GM12864 (cell line): ENCODE measurements around the gene RAF1.

Experiments used
- DNase-seq: peaks from one replicate; pipeline ENCODE4 v3.0.0-alpha.2; 2011; ENCODE audit warnings: low read depth
- H3K4me3 ChIP-seq: 2 replicates; pipeline ENCODE4 v1.5.1; 2011; ENCODE audit warnings: mild to moderate bottlenecking, low read depth, low read length, control low read depth
- TF ChIP-seq, protein P1 (sequence below): IDR thresholded peaks from 2 replicates; pipeline ENCODE4 v1.5.1; 2011; ENCODE audit warnings: low read depth, mild to moderate bottlenecking, moderate library complexity, low read length, control low read depth, inconsistent platforms; ENCODE audit errors: missing control alignments

Gene RAF1

DNA sequence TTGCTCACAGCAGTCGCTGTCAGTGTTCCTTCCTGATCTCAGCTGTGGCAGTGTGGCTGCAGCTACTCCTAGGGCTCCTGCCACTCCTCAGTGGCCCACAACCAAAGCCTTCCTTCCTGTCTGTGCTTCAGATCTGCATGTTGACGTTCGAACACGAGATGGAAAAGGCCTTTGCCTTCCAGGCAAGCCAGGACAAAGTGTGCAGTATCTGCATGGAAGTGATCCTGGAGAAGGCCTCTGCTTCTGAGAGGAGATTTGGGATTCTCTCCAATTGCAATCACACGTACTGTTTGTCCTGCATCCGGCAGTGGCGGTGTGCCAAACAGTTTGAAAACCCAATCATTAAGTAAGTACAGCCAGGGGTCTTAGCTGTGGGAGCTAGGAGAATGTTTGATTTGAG is 89.3 kb downstream of the RAF1 start:
- no peak for DNase-seq
- no peak overlapping the region for H3K4me3 ChIP-seq
- TF ChIP-seq, protein P1, sequence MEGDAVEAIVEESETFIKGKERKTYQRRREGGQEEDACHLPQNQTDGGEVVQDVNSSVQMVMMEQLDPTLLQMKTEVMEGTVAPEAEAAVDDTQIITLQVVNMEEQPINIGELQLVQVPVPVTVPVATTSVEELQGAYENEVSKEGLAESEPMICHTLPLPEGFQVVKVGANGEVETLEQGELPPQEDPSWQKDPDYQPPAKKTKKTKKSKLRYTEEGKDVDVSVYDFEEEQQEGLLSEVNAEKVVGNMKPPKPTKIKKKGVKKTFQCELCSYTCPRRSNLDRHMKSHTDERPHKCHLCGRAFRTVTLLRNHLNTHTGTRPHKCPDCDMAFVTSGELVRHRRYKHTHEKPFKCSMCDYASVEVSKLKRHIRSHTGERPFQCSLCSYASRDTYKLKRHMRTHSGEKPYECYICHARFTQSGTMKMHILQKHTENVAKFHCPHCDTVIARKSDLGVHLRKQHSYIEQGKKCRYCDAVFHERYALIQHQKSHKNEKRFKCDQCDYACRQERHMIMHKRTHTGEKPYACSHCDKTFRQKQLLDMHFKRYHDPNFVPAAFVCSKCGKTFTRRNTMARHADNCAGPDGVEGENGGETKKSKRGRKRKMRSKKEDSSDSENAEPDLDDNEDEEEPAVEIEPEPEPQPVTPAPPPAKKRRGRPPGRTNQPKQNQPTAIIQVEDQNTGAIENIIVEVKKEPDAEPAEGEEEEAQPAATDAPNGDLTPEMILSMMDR, result no peak

DNA sequence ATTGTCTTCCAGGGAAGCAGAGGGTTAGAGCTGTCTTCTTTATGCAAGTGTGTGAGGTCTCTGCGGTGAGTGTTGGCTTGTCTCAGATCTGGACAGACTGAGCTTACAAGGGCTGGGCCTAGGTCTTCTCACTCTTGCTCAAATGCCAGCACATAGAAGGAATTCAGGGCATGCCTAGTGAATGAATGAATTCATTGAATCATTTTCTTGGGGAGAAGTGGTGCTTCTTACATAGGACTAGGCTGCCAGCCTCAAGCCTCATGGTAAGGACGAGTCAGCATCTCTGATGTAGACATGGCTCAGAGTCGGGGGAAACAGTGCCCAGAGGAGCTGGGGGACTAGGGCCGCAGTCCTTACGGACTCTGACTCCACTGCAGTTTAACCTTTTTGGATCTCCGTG is 89.8 kb downstream of the RAF1 start:
- TF ChIP-seq, protein P1, result no peak
- H3K4me3 ChIP-seq, result no peak overlapping the region

DNA sequence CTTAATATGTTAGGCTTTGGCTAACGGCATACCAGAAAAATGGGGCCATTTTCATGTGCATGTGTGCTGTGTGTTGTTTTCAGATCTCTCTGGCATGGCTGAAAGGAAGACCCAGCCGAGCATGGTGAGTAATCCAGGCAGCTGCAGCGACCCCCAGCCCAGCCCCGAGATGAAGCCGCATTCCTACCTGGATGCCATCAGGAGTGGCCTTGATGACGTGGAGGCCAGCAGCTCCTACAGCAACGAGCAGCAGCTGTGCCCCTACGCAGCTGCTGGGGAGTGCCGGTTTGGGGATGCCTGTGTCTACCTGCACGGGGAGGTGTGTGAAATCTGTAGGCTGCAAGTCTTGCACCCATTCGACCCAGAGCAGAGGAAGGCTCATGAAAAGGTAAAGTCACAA is 91.9 kb downstream of the RAF1 start:
- TF ChIP-seq, protein P1, result no peak
- DNase-seq, result no peak

More for the DNA sequence above, 89.8 kb downstream of the RAF1 start:
- DNase-seq, result no peak

DNA sequence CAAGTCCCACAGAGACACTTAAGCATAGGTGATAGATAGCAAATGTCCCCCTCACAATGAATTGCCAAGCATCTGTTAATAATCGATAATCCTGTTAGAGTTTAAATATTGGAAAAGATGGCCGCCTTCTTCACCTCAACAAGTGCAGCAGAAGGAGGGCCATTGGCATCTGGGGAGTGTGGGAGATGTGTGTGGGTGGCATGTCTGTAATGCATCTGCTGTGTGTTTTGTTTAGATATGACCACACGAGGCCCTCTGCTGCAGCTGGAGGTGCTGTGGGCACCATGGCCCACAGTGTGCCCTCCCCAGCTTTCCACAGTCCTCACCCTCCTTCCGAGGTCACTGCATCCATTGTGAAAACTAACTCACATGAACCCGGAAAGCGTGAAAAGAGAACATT is 94.1 kb downstream of the RAF1 start:
- no peak for DNase-seq
- H3K4me3 ChIP-seq, result no peak overlapping the region
- TF ChIP-seq, protein P1, result no peak

More for the DNA sequence above, 91.9 kb downstream of the RAF1 start:
- H3K4me3 ChIP-seq, result no peak overlapping the region

DNA sequence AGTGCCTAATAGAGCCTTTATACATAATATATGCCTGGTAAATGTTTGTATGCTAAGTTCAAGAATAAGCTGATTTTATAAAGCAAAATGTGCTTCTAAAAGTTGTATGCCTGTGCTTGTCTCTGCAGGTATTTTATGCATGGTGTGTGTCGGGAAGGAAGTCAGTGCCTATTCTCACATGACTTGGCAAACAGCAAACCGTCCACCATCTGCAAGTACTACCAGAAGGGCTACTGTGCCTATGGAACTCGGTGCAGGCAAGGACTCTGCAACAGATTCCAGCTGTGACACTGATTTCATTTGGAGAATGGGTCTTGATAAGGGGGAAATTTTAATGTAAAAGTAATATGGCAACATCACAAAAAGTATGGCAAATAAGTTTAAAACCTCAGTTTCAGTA is 95.2 kb downstream of the RAF1 start:
- DNase-seq, result no peak
- H3K4me3 ChIP-seq, result no peak overlapping the region
- TF ChIP-seq, protein P1, result no peak

DNA sequence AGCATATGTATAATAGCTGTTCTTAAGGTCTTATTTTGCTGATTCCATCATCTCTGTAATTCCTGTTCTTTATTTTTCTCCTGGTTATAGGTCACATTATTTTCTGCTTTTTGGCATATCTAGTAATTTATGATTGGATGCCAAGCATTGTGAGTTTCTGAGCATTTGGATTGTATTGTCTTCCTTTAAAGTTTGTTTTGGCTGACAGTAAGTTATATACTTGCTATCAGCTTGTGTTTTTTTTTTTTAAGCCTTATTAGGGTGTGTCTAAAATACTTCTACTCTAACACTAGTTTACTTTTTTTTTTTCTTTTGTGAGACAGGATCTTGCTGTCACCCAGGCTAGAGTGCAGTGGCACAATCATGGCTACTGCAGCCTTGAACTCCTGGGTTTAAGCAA is 96.9 kb downstream of the RAF1 start:
- no peak overlapping the region for H3K4me3 ChIP-seq
- TF ChIP-seq, protein P1, result no peak
- DNase-seq, result no peak

DNA sequence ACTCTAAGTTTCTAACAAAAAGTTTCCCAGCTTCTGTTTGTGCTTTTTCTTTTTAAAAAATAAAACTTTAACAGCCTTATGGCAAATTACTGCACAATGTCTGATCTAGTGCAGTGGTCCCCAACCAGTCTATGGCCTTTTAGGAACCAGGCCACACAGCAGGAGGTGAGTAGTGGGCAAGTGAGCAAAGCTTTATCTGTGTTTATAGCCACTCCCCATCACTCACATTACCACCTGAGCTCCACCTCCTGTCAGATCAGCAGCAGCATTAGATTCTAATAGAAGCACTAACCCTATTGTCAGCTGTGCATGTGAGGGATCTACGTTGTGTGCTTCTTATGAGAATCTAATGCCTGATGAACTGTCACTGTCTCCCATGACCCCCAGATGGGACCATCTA is 101.5 kb downstream of the RAF1 start:
- no peak for DNase-seq
- TF ChIP-seq, protein P1, result no peak
- no peak overlapping the region for H3K4me3 ChIP-seq
